Neuronal stem cell (in vitro differentiated cells): ENCODE measurements around the gene SHKBP1.

Experiments used
- DNase-seq: peaks from one replicate; pipeline ENCODE4 v3.0.0-alpha.2; 2013; ENCODE audit warnings: low spot score
- H2AFZ ChIP-seq: one replicate; pipeline ENCODE4 v1.6.1; 2013; ENCODE audit warnings: mild to moderate bottlenecking, low read length, inconsistent platforms
- H2AK5ac ChIP-seq: 2 replicates; pipeline ENCODE4 v1.6.1; 2013; ENCODE audit warnings: low read depth, mild to moderate bottlenecking, inconsistent platforms, low read length, moderate library complexity, mixed read lengths
- H2BK120ac ChIP-seq: 2 replicates; pipeline ENCODE4 v1.6.1; 2013; ENCODE audit warnings: low read depth, mild to moderate bottlenecking, inconsistent platforms, low read length, moderate library complexity, mixed read lengths
- H2BK12ac ChIP-seq: one replicate; pipeline ENCODE4 v1.6.1; 2013; ENCODE audit warnings: low read length, inconsistent platforms
- H2BK15ac ChIP-seq: 2 replicates; pipeline ENCODE4 v1.6.1; 2013; ENCODE audit warnings: mild to moderate bottlenecking, low read length, inconsistent platforms, mixed read lengths
- H2BK5ac ChIP-seq: one replicate; pipeline ENCODE4 v1.6.1; 2013; ENCODE audit warnings: inconsistent platforms, mild to moderate bottlenecking, low read length, moderate library complexity
- H3K14ac ChIP-seq: one replicate; pipeline ENCODE4 v1.6.1; 2013; ENCODE audit warnings: low read length, inconsistent platforms
- H3K18ac ChIP-seq: 2 replicates; pipeline ENCODE4 v1.6.1; 2013; ENCODE audit warnings: low read length, inconsistent platforms
- H3K23ac ChIP-seq: 2 replicates; pipeline ENCODE4 v1.6.1; 2013; ENCODE audit warnings: low read depth, mild to moderate bottlenecking, mixed read lengths, low read length, inconsistent platforms; ENCODE audit not compliant: poor library complexity
- H3K27ac ChIP-seq: replicated peaks from 3 replicates; pipeline ENCODE4 v1.5.1; 2013; ENCODE audit warnings: low read length, inconsistent platforms
- H3K27me3 ChIP-seq, 3 experiments: 2 replicates each; pipeline ENCODE4 v1.6.1; 2013; ENCODE audit warnings: low read length in 3 of 3, mild to moderate bottlenecking in 2 of 3, inconsistent platforms in 1 of 3, low read depth in 1 of 3, mixed read lengths in 1 of 3, moderate library complexity in 1 of 3; ENCODE audit not compliant: control insufficient read depth in 3 of 3, insufficient read depth in 3 of 3
- H3K36me3 ChIP-seq, 2 donors: replicated peaks in 1 of 2; 2 replicates each; pipeline ENCODE4 v1.6.1; 2013; ENCODE audit warnings: low read length in 2 of 2; ENCODE audit not compliant: control insufficient read depth in 2 of 2, insufficient read depth in 2 of 2
- H3K4ac ChIP-seq: 2 replicates; pipeline ENCODE4 v1.6.1; 2013; ENCODE audit warnings: inconsistent platforms, mild to moderate bottlenecking, low read length, moderate library complexity
- H3K4me1 ChIP-seq, 2 donors: 1 replicate in 1 of 2; 2 replicates in 1 of 2; pipeline ENCODE4 v1.6.1; 2013; ENCODE audit warnings: low read length in 2 of 2, low read depth in 1 of 2; ENCODE audit not compliant: control insufficient read depth in 2 of 2, insufficient read depth in 1 of 2
- H3K4me2 ChIP-seq: one replicate; pipeline ENCODE4 v1.6.1; 2013; ENCODE audit warnings: mild to moderate bottlenecking, low read length, inconsistent platforms; ENCODE audit not compliant: insufficient read depth, poor library complexity, severe bottlenecking
- H3K4me3 ChIP-seq, 2 donors: 2 replicates each; pipeline ENCODE4 v1.5.1; 2013; ENCODE audit warnings: low read length in 2 of 2, mild to moderate bottlenecking in 2 of 2, inconsistent platforms in 1 of 2, moderate library complexity in 1 of 2
- H3K79me1 ChIP-seq: one replicate; pipeline ENCODE4 v1.6.1; 2013; ENCODE audit warnings: low read depth, mild to moderate bottlenecking, inconsistent platforms, low read length, moderate library complexity
- H3K9ac ChIP-seq: one replicate; pipeline ENCODE4 v1.6.1; 2013; ENCODE audit warnings: mild to moderate bottlenecking, low read depth, low read length, inconsistent platforms; ENCODE audit not compliant: poor library complexity
- H3K9me3 ChIP-seq, 2 donors: replicated peaks in 1 of 2; 2 replicates each; pipeline versions ENCODE3 to v1.6.1; 2013; ENCODE audit warnings: low read length in 2 of 2, mild to moderate bottlenecking in 2 of 2, inconsistent platforms in 1 of 2, low read depth in 1 of 2, mixed read lengths in 1 of 2, moderate library complexity in 1 of 2; ENCODE audit not compliant: control insufficient read depth in 2 of 2, insufficient read depth in 1 of 2
- H4K8ac ChIP-seq: one replicate; pipeline ENCODE4 v1.6.1; 2013; ENCODE audit warnings: low read depth, mild to moderate bottlenecking, inconsistent platforms, low read length, moderate library complexity
- H4K91ac ChIP-seq: one replicate; pipeline ENCODE4 v1.6.1; 2013; ENCODE audit warnings: low read length, low read depth, mild to moderate bottlenecking, inconsistent platforms; ENCODE audit not compliant: poor library complexity
- WGBS, 2 donors: extraction: QIAGEN DNeasy Blood & Tissue Kit; methylation state at CpG; one replicate each; pipeline ENCODE4 v1.1.7; 2013; ENCODE audit warnings: missing lambda C conversion rate in 2 of 2, mixed read lengths in 1 of 2; ENCODE audit not compliant: insufficient read length in 2 of 2, insufficient replicate concordance in 1 of 2; ENCODE audit errors: extremely low coverage in 2 of 2; 5-methylcytosine and 5-hydroxymethylcytosine counted together

The SHKBP1 gene

GRCh38 chr19:40611900-40612698 is 35.4 kb downstream of the SHKBP1 start:
- H2BK15ac ChIP-seq, result no peak overlapping the region
- no peak overlapping the region for H3K18ac ChIP-seq
- peak overlapping the region; percentile 22 for H3K9ac ChIP-seq
- H2BK12ac ChIP-seq, result no peak overlapping the region
- H2BK5ac ChIP-seq, result no peak overlapping the region
- H2AK5ac ChIP-seq, result peak overlapping the region; percentile 35
- no peak overlapping the region for H3K4me2 ChIP-seq
- H3K36me3 ChIP-seq, result peaks cover 0 to 95% of the 10 kb centered on the region in 2 donors
- no peak overlapping the region for H2BK120ac ChIP-seq
- H3K23ac ChIP-seq, result no peak overlapping the region
- peaks cover 0 to 14% of the 10 kb centered on the region in 2 donors for H3K4me1 ChIP-seq
- no peak overlapping the region for H4K91ac ChIP-seq
- H3K4me3 ChIP-seq, result no peak overlapping the region
- no peaks in the 10 kb centered on the region for H3K9me3 ChIP-seq
- H3K4ac ChIP-seq, result no peak overlapping the region
- peak overlapping the region; percentile 31 for H3K14ac ChIP-seq
- H3K27me3 ChIP-seq, result peaks cover 0 to 61% (median 2%) of the 10 kb centered on the region in 3 experiments
- DNase-seq, result no peak
- H4K8ac ChIP-seq, result no peak overlapping the region
- H3K79me1 ChIP-seq, result peaks cover 4% of the 10 kb centered on the region
- H2AFZ ChIP-seq, result no peak overlapping the region
- no peak overlapping the region for H3K27ac ChIP-seq
- WGBS, 2 donors, result no CpG with 5 or more reads among the region's 10 CpGs

- Histone ChIP-seq H3K36me3 (peaks cover 0 to 95% of the 10 kb centered on the region in 2 donors), H3K79me1 (peaks cover 4% of the 10 kb centered on the region), H4K91ac (no peak overlapping the region), H2BK120ac (no peak overlapping the region), H3K4me2 (peak overlapping the region; percentile 92), H3K9ac (peak overlapping the region; percentile 86), H2BK15ac (peak overlapping the region; percentile 65), H4K8ac (no peak overlapping the region), H3K4me3 (peak overlapping the region in 1 of 2 donors; percentile 88), H3K9me3 (no peaks in the 10 kb centered on the region), H2BK5ac (peak overlapping the region; percentile 35), H2AFZ (no peak overlapping the region), H3K23ac (peak overlapping the region; percentile 98), H3K27ac (no peak overlapping the region), H2AK5ac (peak overlapping the region; percentile 20), H3K18ac (peak overlapping the region; percentile 96), H2BK12ac (peak overlapping the region; percentile 95), H3K4ac (no peak overlapping the region), H3K14ac (peak overlapping the region; percentile 79), H3K4me1 (peaks cover 0 to 14% of the 10 kb centered on the region in 2 donors), H3K27me3 (peaks cover 0 to 53% (median 2%) of the 10 kb centered on the region in 3 experiments)
- DNase-seq, result no peak
- no CpG with 5 or more reads among the region's 50 CpGs for WGBS, 2 donors
Observed at GRCh38 chr19:40612831-40613689, 36.4 kb downstream of the SHKBP1 start.

- no peak overlapping the region for H4K8ac ChIP-seq
- peak overlapping the region; percentile 99 for H3K14ac ChIP-seq
- H2BK5ac ChIP-seq, result peak overlapping the region; percentile 35
- H2AK5ac ChIP-seq, result peak overlapping the region; percentile 100
- peak overlapping the region; percentile 95 for H2BK12ac ChIP-seq
- H4K91ac ChIP-seq, result no peak overlapping the region
- peak overlapping the region in 1 of 2 donors; percentile 88 for H3K4me3 ChIP-seq
- peak overlapping the region; percentile 92 for H3K9ac ChIP-seq
- peak overlapping the region; percentile 87 for H3K27ac ChIP-seq
- peak overlapping the region; percentile 99 for H3K4ac ChIP-seq
- no CpG with 5 or more reads among the region's 67 CpGs for WGBS, 2 donors
- no peak overlapping the region for H2AFZ ChIP-seq
- H3K4me1 ChIP-seq, result peaks cover 0 to 14% of the 10 kb centered on the region in 2 donors
- DNase-seq, result no peak
- peak overlapping the region; percentile 96 for H3K18ac ChIP-seq
- H3K9me3 ChIP-seq, result no peaks in the 10 kb centered on the region
- H3K23ac ChIP-seq, result peak overlapping the region; percentile 98
- peak overlapping the region; percentile 92 for H3K4me2 ChIP-seq
- peak overlapping the region; percentile 29 for H2BK120ac ChIP-seq
- H2BK15ac ChIP-seq, result peak overlapping the region; percentile 79
- H3K36me3 ChIP-seq, result peaks cover 0 to 97% of the 10 kb centered on the region in 2 donors
- H3K79me1 ChIP-seq, result peaks cover 4% of the 10 kb centered on the region
- H3K27me3 ChIP-seq, result peaks cover 0 to 45% (median 0%) of the 10 kb centered on the region in 3 experiments
Observed at GRCh38 chr19:40613690-40614621, 37.3 kb downstream of the SHKBP1 start.
